Uterus (tissue), 4 donors: ENCODE data around the gene FLT1. TPM values are rescaled to one million over a fixed set of nuclear protein-coding genes. Genes with fewer than 3 reads are reported as not detected.
A peak's percentile ranks its signal among the peaks of the same experiment; 100 is the strongest.

Experiments
- DNase-seq, 2 donors: peaks; one replicate each; pipeline ENCODE4 v3.0.0-alpha.2; 2019 to 2020
- H3K27ac ChIP-seq, 2 donors: fragments of 200-600 bp; sonication (generic); 1 replicate in 1 of 2; 2 replicates in 1 of 2; pipeline ENCODE4 v1.5.1; 2016 to 2018
- H3K27me3 ChIP-seq, 2 donors: fragments of 200-600 bp; sonication (generic); one replicate each; pipeline ENCODE4 v1.5.1; 2018 to 2019; ENCODE audit warnings: control low read depth in 1 of 2
- H3K36me3 ChIP-seq, 2 donors: fragments of 200-600 bp; sonication (generic); one replicate each; pipeline ENCODE4 v1.5.1; 2019; ENCODE audit warnings: control low read depth in 1 of 2
- H3K4me1 ChIP-seq, 2 donors: fragments of 200-600 bp; sonication (generic); one replicate each; pipeline ENCODE4 v1.5.1; 2018 to 2019; ENCODE audit warnings: control low read depth in 1 of 2
- H3K4me3 ChIP-seq, 2 donors: fragments of 200-600 bp; sonication (generic); 1 replicate in 1 of 2; 2 replicates in 1 of 2; pipeline ENCODE4 v1.5.1; 2018 to 2019; ENCODE audit warnings: mild to moderate bottlenecking in 1 of 2
- H3K9me3 ChIP-seq, 2 donors: fragments of 200-600 bp; sonication (generic); one replicate each; pipeline ENCODE4 v1.5.1; 2019; ENCODE audit warnings: control low read depth in 1 of 2
- CTCF ChIP-seq, 4 experiments: fragments of 200-600 bp in 2 of 4; fragments of 450-650 bp in 2 of 4; sonication (generic) in 2 of 4; IDR thresholded peaks; one replicate each; pipeline ENCODE4 v1.5.1; 2016 to 2019; ENCODE audit warnings: antibody characterized with exemption in 4 of 4, mild to moderate bottlenecking in 2 of 4, moderate library complexity in 1 of 4
- POLR2A ChIP-seq, 2 donors: fragments of 450-650 bp; IDR thresholded peaks; one replicate each; pipeline ENCODE4 v1.6.1; 2016; ENCODE audit warnings: antibody characterized with exemption in 2 of 2, mild to moderate bottlenecking in 1 of 2, moderate library complexity in 1 of 2
- intact Hi-C: fragments of 100-400 bp; cut with DNase I; formaldehyde crosslinking; loops from one replicate; pipeline ENCODE4 v1.15.1; 2023; ENCODE audit warnings: low total_unique reads
- total RNA-seq, 4 donors: library from RNA; depleted of rRNA in 3 of 4; stranded (reverse); fragments of >200 nt in 3 of 4; gene quantifications; one replicate each; pipeline versions ENCODE4 v1.1.0 to v1.2.4, GENCODE V29; 2014 to 2023
- donor health status: DM: yes; HTN: yes; CAD: no.

Gene FLT1
- total RNA-seq, 4 donors from 2014 or later = 53.2 to 95.3 (median 62.0) TPM

GRCh38 chr13:28535734-28536133 lies 40.8 kb upstream of the FLT1 start:
- Histone ChIP-seq H3K27ac (no peak overlapping the region), H3K36me3 (no peaks in the 10 kb centered on the region), H3K9me3 (no peaks in the 10 kb centered on the region), H3K27me3 (peaks cover 0 to 13% of the 10 kb centered on the region in 2 donors), H3K4me3 (no peak overlapping the region), H3K4me1 (peaks cover 0 to 9% of the 10 kb centered on the region in 2 donors)
- intact Hi-C loops = no loop called here
- DNase-seq = no peak
- no peak for TF ChIP-seq CTCF (IDR thresholded peaks at IDR 0.05)
- TF ChIP-seq POLR2A (IDR thresholded peaks at IDR 0.05) = no peak

GRCh38 chr13:28534801-28535200 lies 39.9 kb upstream of the FLT1 start:
- intact Hi-C loops = no loop called here
- Histone ChIP-seq H3K27me3 (peaks cover 0 to 22% of the 10 kb centered on the region in 2 donors), H3K9me3 (no peaks in the 10 kb centered on the region), H3K27ac (no peak overlapping the region), H3K4me3 (no peak overlapping the region), H3K36me3 (no peaks in the 10 kb centered on the region), H3K4me1 (peaks cover 0 to 9% of the 10 kb centered on the region in 2 donors)
- no peak for TF ChIP-seq POLR2A (IDR thresholded peaks at IDR 0.05)
- TF ChIP-seq CTCF (IDR thresholded peaks at IDR 0.05) = no peak
- DNase-seq = no peak

- peaks cover 0 to 9% of the 10 kb centered on the region in 2 donors for H3K4me1 ChIP-seq
- no peak overlapping the region for H3K27ac ChIP-seq
- DNase-seq = no peak
- no peak overlapping the region for H3K4me3 ChIP-seq
- no peaks in the 10 kb centered on the region for H3K36me3 ChIP-seq
- peaks cover 0 to 28% of the 10 kb centered on the region in 2 donors for H3K27me3 ChIP-seq
- TF ChIP-seq POLR2A (IDR thresholded peaks at IDR 0.05) (no peak), CTCF (IDR thresholded peaks at IDR 0.05) (no peak)
- intact Hi-C loops = no loop called here
- no peaks in the 10 kb centered on the region for H3K9me3 ChIP-seq
Measured at GRCh38 chr13:28534210-28534609, 39.3 kb upstream of the FLT1 start.

GRCh38 chr13:28533441-28534166 lies 38.7 kb upstream of the FLT1 start:
- peaks cover 0 to 9% of the 10 kb centered on the region in 2 donors for H3K4me1 ChIP-seq
- no peaks in the 10 kb centered on the region for H3K36me3 ChIP-seq
- peaks cover 0 to 29% of the 10 kb centered on the region in 2 donors for H3K27me3 ChIP-seq
- DNase-seq = no peak
- H3K4me3 ChIP-seq = no peak overlapping the region
- intact Hi-C loops = no loop called here
- H3K9me3 ChIP-seq = no peaks in the 10 kb centered on the region
- TF ChIP-seq POLR2A (IDR thresholded peaks at IDR 0.05) (no peak), CTCF (IDR thresholded peaks at IDR 0.05) (no peak)
- H3K27ac ChIP-seq = peak overlapping the region in 1 of 2 donors; percentile 62

- no peak for DNase-seq
Measured at GRCh38 chr13:28533125-28533436, 38.2 kb upstream of the FLT1 start.

More at GRCh38 chr13:28533125-28533436, 38.2 kb upstream of the FLT1 start:
- H3K27me3 ChIP-seq = peaks cover 0 to 29% of the 10 kb centered on the region in 2 donors
- no peaks in the 10 kb centered on the region for H3K9me3 ChIP-seq
- peak overlapping the region; percentile 62 to 65 for H3K27ac ChIP-seq
- intact Hi-C loops = no loop called here
- peaks cover 0 to 9% of the 10 kb centered on the region in 2 donors for H3K4me1 ChIP-seq
- TF ChIP-seq POLR2A (IDR thresholded peaks at IDR 0.05) = no peak
- no peak for TF ChIP-seq CTCF (IDR thresholded peaks at IDR 0.05)
- H3K36me3 ChIP-seq = no peaks in the 10 kb centered on the region
- H3K4me3 ChIP-seq = no peak overlapping the region
